Left ventricle myocardium inferior (tissue), 1 donor: Measurements from ENCODE around the gene YPEL5. TPM values are rescaled to one million over a fixed set of nuclear protein-coding genes. Genes with fewer than 3 reads are reported as not detected.
"Not testable (repeated sequence)": the region's sequence is repeated elsewhere in the genome, so short reads cannot be mapped to it uniquely, and the experiment has no call there.

ENCODE experiments used
- DNase-seq: peaks from one replicate; pipeline ENCODE4 v3.0.0-alpha.2; 2020
- H3K27ac ChIP-seq: fragments of 200-600 bp; replicated peaks from 2 replicates; pipeline ENCODE4 v1.8.0; 2021
- H3K27me3 ChIP-seq: fragments of 200-600 bp; 2 replicates; pipeline ENCODE4 v1.8.0; 2021; ENCODE audit warnings: low read depth
- H3K36me3 ChIP-seq: fragments of 200-600 bp; 2 replicates; pipeline ENCODE4 v1.8.0; 2021
- H3K4me1 ChIP-seq: fragments of 200-600 bp; 2 replicates; pipeline ENCODE4 v1.8.0; 2021
- H3K4me3 ChIP-seq: fragments of 200-600 bp; 2 replicates; pipeline ENCODE4 v1.8.0; 2021; ENCODE audit warnings: mild to moderate bottlenecking, moderate library complexity
- H3K9me3 ChIP-seq: fragments of 200-600 bp; replicated peaks from 2 replicates; pipeline ENCODE4 v1.8.0; 2021
- intact Hi-C: fragments of 100-400 bp; cut with micrococcal nuclease; formaldehyde crosslinking; loops from one replicate; pipeline ENCODE4 v1.11.0; 2022
- long read RNA-seq: library from polyadenylated mRNA; unstranded; transcript quantifications from one replicate; pipeline ENCODE4 v2.0.0, GENCODE V29; 2021
- total RNA-seq: library from RNA; stranded (reverse); fragmentation: NEBNext Ultra II Directional; extraction: Animal tissue kit (Norgen Biotek cat#: 25700); gene quantifications from one replicate; pipeline ENCODE4 v1.2.1, GENCODE V29; 2021
- TF ChIP-seq, protein P1 (sequence below): fragments of 200-600 bp; IDR thresholded peaks from 2 replicates; pipeline ENCODE4 v1.8.0; 2021; ENCODE audit warnings: antibody characterized with exemption, mild to moderate bottlenecking, borderline replicate concordance
- donor health status: DM: no; HTN: yes; CAD: no; lungs with severe emphysema.

Gene YPEL5
- 63.6 TPM for total RNA-seq
- long read RNA-seq, transcript YPEL5-201 (3 exons, 2,182 nt), result major isoform, 43 of 76 reads
- long read RNA-seq, transcript YPEL5-202 (4 exons, 2,499 nt), result minor isoform, 10 of 76 reads
- long read RNA-seq, transcript YPEL5-203 (5 exons, 2,560 nt), result minor isoform, 8 of 76 reads
- long read RNA-seq, partial matches to known transcripts, result 0 of 76 reads
- long read RNA-seq, other reads (novel, unspliced or antisense), result 11 of 76 reads

DNA sequence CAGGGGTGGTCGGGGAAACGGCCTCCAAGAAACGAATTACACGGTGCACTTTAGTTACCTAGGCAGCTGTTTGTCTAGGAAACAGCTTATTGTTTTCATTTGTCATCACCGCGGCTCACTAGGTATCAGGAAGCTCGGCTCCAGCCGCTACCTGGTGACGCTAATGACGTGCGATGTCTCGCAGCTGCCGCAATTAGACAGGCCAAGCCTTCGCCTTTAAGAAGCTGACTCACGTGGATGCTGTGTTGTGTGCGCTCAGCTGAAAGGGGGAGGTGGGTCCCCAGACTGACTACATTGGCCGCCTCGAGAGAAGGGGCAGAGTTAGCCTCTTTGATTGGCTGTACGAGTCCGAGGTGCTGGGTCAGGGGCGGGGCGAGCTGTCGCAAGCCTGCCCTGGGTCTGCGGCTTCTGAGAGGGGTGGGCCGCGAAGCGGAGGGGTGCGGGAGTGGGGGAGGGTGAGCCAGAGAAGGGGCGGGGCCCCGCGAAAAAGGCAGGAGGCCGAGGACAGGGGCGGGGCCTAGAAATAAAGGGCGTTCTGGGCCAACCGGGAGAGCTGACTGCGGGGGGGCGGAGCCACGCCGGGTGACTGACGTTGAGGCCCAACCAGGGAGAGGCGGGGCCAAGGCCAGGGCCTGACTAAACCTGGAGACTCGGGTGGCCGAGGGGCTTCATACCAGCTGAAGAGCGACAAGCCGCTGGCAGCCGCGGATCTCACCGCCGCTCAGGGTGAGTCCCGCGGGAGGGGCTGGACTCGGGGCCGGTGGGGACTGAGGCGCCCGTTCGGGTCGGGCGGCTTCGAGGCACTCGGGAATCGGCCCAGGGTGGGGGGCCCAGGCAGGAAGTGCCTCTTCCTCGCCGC lies at the start of gene YPEL5:
YPEL5 (plus strand) TSS at position 671 of the 859 bp plus-strand sequence. CDS start 9,645 bp downstream, outside the sequence.
- peaks cover 49% of the 10 kb centered on the region for H3K4me1 ChIP-seq
- H3K9me3 ChIP-seq, result no peaks in the 10 kb centered on the region
- peak within 1 kb of the TSS; percentile 97 for H3K27ac ChIP-seq
- intact Hi-C loops, result no loop called here
- H3K36me3 ChIP-seq, result peaks cover 2% of the 10 kb centered on the region
- peak; percentile 99 for DNase-seq
- H3K27me3 ChIP-seq, result no peaks in the 10 kb centered on the region
- TF ChIP-seq, protein P1, sequence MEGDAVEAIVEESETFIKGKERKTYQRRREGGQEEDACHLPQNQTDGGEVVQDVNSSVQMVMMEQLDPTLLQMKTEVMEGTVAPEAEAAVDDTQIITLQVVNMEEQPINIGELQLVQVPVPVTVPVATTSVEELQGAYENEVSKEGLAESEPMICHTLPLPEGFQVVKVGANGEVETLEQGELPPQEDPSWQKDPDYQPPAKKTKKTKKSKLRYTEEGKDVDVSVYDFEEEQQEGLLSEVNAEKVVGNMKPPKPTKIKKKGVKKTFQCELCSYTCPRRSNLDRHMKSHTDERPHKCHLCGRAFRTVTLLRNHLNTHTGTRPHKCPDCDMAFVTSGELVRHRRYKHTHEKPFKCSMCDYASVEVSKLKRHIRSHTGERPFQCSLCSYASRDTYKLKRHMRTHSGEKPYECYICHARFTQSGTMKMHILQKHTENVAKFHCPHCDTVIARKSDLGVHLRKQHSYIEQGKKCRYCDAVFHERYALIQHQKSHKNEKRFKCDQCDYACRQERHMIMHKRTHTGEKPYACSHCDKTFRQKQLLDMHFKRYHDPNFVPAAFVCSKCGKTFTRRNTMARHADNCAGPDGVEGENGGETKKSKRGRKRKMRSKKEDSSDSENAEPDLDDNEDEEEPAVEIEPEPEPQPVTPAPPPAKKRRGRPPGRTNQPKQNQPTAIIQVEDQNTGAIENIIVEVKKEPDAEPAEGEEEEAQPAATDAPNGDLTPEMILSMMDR, result no peak
- H3K4me3 ChIP-seq, result peak within 1 kb of the TSS; percentile 88

DNA sequence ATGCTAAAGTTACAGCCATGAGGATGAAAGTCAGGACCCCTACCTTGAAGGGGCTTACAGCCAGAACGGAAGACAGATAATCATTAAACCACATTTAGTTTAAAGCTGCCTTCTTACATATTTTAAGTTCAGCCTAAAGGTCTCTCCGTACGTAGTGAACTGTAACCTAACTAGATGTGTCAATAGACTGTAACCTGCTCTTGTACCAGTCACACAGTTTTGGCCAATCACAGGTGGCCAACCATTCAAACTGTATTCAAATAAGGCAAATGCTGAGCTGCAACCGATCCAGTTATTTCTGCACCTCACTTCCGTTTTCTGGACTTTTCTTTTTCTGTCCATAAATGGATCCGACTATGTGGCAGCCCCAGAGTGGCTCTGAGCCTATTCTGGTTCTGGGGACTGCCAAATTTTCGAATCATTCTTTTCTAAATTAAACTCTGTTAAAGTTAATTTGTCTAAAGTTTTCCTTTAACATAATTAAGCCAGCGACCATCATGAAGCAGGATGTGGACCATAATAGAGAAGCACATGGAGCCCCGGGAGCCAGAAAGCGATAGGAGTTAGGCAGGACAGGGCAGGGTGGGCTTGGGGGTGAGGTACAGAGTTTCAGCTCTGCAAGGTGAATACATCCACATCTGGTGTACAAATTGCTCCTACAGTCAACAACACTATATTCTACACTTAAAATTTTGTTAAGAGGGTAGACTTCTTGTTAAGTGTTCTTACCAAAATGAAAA lies 48.4 kb upstream of the YPEL5 start:
- intact Hi-C loops, result no loop called here
- TF ChIP-seq, protein P1, result no peak
- Histone ChIP-seq H3K4me1 (no peaks in the 10 kb centered on the region), H3K27me3 (peaks cover 72% of the 10 kb centered on the region), H3K4me3 (no peak overlapping the region), H3K27ac (no peak overlapping the region), H3K9me3 (no peaks in the 10 kb centered on the region), H3K36me3 (no peaks in the 10 kb centered on the region)
- no peak for DNase-seq

DNA sequence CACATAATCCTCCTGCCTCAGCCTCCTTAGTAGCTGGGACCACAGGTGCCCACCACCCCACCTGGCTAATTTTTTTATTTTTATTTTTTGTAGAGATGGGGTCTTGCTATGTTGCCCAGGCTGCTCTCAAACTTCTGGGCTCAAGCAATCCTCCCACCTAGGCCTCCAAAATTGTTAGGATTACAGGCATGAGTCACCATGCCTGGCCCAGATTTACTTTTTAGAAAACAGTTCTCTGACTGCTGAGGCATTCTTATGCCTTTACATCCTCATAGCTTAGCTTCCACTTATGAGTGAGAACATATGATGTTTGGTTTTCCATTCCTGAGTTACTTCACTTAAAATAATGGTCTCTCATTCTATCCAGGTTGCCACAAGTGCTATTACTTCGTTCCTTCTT lies 47.4 kb upstream of the YPEL5 start:
- H3K4me1 ChIP-seq, DNase-seq, H3K4me3 ChIP-seq, intact Hi-C loops, H3K9me3 ChIP-seq, H3K27ac ChIP-seq, H3K36me3 ChIP-seq: not testable (repeated sequence)
- H3K27me3 ChIP-seq, result peaks cover 64% of the 10 kb centered on the region

DNA sequence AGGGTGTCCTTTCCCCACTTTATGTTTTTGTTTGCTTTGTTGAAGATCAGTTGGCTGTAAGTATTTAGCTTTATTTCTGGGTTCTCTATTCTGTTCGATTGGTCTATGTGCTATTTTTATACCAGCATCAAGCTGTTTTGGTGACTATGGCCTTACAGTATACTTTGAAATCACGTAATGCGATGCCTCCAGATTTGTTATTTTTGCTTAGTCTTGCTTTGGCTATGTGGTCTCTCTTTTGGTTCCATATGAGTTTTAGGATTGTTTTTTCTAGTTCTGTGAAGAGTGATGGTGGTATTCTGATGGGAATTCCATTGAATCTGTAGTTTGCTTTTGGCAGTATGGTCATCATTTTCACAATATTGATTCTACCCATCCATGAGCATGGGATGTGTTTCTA lies 46.1 kb upstream of the YPEL5 start:
- H3K4me3 ChIP-seq, DNase-seq, H3K9me3 ChIP-seq, intact Hi-C loops, H3K4me1 ChIP-seq, H3K27ac ChIP-seq, H3K36me3 ChIP-seq: not testable (repeated sequence)
- H3K27me3 ChIP-seq, result peaks cover 61% of the 10 kb centered on the region

DNA sequence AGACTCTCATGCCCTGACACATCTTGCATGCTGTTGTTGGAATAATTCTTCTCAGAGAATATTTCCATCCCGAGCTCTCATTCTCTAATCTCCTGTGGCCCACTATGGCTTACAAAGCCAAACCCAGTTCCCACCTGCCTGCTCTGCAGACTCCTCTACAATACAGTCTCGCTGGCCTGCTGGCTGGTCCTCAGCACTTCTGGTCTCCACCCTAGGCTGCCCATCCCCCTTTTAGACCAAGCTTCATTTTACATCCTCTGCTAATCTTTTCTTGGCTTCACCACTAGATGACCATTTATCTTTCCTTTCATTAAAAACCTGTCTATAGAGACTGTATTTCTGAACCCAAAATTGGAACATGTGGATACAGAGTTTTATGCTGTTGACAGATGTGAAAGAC lies 42.5 kb upstream of the YPEL5 start:
- Histone ChIP-seq H3K36me3 (no peaks in the 10 kb centered on the region), H3K4me1 (no peaks in the 10 kb centered on the region), H3K27ac (no peak overlapping the region), H3K27me3 (peaks cover 26% of the 10 kb centered on the region), H3K4me3 (no peak overlapping the region), H3K9me3 (no peaks in the 10 kb centered on the region)
- intact Hi-C loops, result no loop called here
- no peak for DNase-seq
- TF ChIP-seq, protein P1, result no peak

DNA sequence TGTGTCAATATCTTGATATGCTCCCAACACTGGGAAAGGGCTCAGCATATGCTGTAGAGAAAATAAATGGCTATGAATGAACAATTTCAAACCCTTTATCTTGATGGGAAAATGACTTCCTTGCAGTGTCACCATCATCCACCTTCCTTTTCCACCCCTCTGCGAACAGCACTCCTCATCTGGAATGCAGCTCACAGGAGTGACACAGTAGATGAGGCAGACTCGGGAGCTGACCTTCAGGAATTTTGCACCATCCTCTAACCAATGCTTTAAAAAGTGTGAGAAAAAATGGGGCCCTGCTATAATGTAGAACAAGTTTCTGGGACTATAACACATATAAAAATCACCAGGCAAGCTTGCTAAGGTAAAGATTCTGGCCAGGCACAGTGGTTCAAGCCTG lies 41.3 kb upstream of the YPEL5 start:
- H3K4me1 ChIP-seq, result no peaks in the 10 kb centered on the region
- intact Hi-C loops, result no loop called here
- no peaks in the 10 kb centered on the region for H3K9me3 ChIP-seq
- H3K4me3 ChIP-seq, result no peak overlapping the region
- no peak overlapping the region for H3K27ac ChIP-seq
- H3K36me3 ChIP-seq, result no peaks in the 10 kb centered on the region
- peaks cover 25% of the 10 kb centered on the region for H3K27me3 ChIP-seq
- no peak for DNase-seq
- TF ChIP-seq, protein P1, result no peak
